Stimulated activated CD8-positive, alpha-beta memory T cell treated with anti-CD3 and anti-CD28 coated beads, Interleukin-4, amount 100 ng/mL, for 48 hours (primary cell): ENCODE data around the gene ATP6V1G2.

ENCODE experiments used
- DNase-seq: peaks from one replicate; pipeline ENCODE4 v3.0.0-alpha.2; 2020

Gene ATP6V1G2

DNA sequence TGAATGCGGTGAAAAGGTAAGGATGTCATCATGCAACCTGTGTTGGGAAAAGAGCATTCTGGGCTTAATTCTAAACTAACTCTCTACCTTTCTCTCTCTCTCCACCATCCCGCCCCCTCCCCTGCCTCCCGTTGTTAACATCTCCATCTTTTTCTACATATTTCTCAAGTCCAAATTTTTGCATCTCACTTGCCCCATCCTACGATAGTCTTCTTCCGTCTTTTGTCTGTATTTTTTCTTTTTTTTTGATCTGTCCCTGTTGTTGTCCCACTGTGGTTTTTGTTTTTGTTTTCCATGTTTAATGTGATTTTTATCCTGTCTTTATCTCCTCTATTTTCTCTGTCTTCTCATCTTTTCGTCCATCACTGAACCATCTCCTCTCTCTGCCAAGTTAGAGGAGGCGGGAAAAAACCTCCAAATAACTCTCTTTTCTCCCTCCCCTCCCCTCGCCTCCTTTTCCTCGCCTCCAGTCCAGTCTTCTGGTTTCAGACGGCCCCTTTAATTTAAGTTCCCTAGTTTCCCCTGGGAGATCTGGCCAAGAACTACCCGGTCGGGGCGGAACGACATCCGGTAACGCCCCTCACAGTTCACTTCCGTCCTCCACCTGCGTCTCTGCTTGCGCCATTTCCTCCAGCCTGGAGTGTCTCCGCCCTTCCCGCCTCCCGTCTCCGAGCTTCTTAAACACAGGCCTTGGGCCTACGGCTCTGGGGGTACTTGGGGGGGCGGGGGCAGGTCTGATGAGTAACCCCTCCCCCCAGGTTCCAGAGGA, 734 bp upstream of the ATP6V1G2 start, which contains the start of gene NFKBIL1:
TSS of gene NFKBIL1 (plus strand) at position 651 of the 769 bp plus-strand sequence. CDS start at position 738, 87 bp downstream.
- peak; percentile 93 for DNase-seq

DNA sequence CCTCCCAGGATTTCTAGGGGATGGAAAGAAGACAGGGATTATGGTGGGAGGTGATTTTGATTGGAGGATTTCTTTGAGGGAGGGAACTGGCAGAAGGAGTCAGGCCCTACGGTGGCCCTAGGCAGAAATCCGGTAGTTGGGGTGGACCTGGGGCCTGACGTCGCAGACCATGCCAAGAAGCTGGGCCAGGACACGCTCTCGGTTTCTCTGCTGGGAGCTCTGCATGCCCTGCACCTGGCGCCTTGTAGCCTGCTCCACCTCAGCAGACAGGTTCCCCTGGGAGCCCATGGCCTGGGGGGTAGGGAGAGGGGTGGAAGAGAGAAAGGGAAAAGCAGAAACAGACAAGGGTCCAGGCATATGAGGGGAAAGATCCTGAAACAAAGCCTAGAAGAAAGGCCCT, 1.1 kb downstream of the ATP6V1G2 start:
- DNase-seq = no peak

DNA sequence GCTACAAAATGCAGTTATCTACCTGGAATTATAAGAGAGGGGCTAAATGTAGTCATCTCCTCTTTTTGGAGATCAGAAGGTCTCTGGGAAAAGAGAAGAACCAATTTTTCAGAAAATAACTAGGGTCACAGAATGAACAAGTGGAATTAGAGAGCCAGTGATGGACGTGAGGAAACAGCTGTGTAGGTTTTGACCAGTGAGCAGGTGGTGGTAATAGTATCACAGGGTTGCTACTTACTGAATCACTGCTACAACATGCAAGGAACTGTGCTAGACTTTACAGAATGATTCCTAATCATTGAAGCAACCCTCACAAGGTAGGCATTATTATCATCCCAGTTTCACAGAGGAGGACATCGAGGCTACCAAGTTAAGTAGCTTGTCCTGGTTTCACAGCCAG, 1.7 kb downstream of the ATP6V1G2 start:
- DNase-seq = no peak

DNA sequence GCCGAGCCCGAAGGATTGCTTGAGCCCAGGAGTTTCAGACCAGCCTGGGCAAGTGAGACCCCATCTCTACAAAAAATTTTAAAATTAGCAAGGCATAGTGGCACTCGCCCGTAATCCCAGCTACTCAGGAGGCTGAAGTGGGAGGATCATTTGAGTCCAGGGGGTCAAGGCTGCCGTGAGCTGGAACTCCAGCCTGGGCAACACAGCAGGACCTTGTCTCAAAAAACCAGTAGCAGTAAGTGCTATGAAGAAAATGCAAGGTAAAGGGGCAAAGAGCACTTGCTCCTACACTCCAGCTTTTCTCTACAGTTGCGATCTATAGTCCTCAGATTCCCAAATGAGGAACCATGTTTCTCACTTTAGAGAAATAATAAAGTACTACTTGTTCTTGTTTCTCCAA, 2.8 kb downstream of the ATP6V1G2 start:
- no peak for DNase-seq

DNA sequence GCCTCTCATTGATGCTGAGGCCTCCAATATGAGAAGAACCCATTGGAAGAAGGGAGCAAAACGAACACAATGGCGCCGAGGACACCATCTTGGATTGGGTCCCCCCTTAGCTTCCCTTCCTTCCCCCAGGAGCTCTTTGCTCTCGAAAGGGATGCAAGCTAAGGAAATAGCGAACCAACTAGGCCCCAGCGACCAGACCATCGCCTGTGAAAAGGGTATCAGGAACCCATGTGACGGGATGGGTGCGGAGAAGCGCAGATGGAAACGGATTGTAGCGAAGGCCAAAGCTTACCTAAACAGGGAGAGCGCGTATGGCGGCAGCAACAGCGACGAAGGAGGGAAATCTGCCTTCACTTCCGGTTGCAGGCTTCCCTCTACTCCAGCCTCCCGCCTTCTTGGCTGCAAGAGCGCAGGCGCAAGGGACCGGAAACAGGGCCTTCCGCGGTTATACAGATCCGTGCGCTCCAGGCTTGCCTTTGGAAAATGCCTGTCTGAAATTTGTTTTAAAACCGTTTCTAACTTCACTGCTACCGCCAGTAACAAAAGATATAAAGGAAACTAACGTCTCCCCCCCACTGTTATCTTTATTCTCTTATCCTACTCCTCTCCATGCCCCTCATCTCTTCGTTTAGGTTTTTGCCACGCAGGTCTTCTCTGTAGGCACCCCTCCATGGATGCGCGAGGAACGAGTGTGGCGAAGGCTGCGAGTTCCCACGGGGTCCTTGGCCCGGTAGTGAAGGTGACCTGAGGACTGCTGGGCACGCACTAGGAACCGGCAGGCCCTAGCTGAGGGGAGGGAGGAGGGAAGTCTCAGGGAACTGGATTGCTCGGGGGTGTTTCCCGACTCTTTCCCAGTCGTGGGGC, 4.5 kb downstream of the ATP6V1G2 start, which contains the start of gene DDX39B:
TSS of gene DDX39B (minus strand) at position 346 of the 864 bp plus-strand sequence. CDS start 1,471 bp downstream, outside the sequence.
- DNase-seq = peak; percentile 94

DNA sequence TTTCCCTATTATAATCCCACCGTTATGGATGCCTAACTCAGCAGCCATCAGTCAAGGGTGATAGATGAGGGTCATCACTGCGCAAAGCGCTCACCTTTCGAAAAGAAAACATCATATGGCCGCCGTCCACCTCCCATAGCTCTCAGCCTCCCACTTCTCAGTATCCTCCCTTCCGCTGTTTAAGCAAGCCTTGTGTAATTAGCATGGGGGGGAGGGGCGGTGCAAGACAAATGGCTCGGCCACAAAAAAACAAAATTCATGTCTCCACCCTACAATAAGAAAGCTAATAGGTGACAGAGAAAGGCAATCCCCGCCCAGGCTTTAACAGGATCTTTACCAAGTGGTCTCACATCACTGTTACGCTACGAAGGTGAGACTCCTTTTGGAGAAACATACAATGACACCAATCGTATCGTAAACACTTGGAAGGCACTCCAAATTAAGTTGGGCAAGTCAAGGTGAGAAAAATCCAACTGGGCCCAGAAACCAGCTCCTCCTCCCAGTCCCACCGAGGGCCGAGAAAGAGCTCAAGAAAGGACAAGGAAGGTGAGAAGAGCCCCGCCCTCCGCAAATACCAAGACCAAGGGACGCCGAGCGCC, 5.2 kb downstream of the ATP6V1G2 start:
- peak; percentile 75 for DNase-seq

DNA sequence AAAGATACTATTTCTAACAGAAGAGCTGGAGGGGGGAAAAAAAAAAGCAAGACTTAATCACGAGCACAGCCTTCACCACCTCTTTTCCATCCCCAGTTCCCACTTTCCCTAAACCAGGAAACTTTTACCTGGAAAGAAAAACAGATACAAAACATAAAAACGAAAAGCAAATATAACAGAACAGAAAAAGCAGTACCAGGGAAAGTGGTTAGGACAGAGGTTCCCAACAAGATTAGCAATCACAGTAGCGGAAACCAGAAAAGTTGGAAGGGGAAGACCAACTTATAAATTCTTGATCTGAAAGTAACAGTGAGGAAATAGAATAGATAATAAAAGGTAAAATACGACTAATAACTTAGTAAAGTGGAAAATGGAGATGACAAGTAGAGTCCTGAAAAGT, 5.8 kb downstream of the ATP6V1G2 start:
- DNase-seq = no peak

DNA sequence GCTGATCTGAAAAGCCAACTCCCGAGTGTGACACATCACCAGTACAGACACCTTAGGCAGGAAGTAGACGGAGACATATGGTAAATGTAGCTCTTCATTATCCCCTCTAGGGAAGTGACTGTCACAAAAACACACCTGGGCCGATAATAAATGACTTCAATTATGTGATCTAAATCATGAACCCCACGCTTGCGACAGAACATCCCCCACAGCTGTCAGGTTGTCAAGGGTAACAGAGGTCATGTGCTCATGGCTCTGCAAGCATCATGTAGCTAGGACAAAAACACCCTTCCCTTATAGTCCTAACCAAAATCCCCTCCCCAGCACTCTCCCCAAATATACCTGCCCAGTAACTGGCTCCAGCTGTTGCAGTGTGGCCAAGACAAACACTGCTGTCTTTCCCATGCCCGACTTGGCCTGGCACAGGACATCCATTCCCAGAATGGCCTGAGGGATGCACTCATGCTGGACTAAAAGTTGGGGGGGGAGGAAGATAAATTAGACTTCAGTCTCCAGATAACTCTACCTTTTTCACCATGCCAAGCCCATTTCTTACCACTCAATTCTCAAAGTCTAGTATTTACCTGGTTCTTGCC, 7.5 kb downstream of the ATP6V1G2 start:
- no peak for DNase-seq

DNA sequence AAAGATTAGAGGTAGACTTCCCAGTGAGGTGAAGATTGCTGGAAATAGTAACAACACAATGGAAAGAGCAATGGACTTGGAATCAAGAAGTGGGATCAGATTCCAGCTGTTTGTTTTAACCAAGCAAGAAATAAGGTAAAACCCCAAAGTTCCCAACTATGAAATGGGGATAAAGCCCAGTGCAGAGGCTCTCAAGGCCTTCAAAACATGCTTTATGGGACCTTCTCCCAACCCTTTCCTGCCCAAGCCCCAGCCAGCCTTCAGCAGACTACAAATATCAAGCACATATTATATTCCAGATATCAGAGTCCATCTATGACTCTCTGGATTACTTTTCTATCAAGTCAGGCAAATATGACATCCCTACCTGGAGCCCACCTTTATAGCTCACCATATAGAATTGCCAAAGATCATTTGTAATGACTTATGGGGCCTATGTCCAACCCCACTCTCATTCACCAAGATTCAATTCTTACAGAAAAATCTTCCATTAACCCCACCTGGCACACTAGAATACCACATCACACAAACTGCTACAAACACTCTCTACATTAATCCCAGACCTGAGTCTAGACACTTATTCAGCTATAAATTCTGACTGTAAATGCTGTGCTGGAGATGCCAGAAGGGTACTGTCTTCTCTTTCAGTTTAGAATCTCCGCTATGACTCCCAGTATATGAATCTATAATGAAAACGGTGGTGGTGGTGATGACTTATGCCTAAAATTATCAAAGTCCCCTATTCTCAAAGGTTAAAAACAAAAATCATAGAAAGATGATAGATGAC, 10.7 kb downstream of the ATP6V1G2 start:
- DNase-seq = no peak

DNA sequence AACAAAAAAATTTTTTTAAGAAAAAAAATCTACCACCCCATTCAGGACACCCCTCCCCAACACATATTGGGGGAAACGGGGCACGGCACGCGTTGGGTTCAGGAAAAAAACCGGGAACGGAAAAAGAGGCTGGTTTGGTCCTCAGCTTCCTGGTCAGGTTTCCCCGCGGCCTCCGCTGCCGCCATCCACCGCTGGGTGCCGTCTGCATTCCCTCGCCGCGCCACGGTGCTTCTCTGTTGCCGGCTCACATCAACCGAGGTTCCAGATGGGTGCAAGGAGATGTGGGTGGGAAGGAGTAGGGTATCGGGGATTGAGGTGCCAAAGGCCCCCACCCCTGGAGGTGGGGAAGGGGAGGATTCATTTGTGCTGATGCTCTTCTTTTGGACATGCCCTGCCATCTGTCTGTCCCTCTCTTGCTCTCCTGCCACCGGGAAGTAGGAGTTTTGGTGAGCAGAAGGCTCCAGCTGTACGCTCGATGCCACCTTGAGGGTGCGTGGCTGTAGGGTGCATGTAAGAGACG, 11.8 kb downstream of the ATP6V1G2 start:
- no peak for DNase-seq

DNA sequence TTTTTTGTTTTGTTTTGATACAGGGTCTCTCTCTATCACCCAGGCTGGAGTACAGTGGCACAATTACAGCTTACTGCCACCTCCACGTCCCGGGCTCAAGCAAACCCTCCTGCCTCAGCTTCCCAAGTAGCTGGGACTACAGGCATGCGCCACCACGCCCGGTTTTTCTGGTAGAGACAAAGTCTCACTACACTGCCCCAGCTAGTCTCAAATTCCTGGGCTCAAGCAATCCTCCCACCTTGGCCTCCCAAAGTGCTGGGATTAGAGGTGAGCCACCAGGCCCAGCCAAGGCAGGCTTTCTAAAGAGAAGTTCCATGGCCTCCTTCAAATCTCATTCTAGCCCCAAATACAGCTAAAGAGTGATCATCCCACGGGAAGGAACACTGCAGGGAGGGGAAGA, 12.4 kb downstream of the ATP6V1G2 start:
- no peak for DNase-seq

DNA sequence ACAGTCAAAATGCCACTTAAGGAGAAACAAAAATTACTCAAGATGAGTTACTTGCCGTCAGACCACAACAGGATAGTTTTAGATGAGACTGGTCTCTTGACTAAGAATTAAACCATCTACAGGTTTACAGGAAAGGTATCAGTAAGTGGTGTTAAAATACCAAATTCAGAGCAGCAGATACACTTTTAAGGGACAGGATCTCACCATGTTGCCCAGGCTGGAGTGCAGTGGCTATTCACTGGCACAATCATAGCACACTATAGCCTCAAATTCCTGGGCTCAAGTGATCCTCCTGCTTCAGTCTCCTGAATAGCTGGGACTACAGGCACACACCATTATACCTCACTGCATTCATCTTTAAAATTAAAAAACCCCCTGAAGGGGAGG, 13.0 kb downstream of the ATP6V1G2 start:
- no peak for DNase-seq

DNA sequence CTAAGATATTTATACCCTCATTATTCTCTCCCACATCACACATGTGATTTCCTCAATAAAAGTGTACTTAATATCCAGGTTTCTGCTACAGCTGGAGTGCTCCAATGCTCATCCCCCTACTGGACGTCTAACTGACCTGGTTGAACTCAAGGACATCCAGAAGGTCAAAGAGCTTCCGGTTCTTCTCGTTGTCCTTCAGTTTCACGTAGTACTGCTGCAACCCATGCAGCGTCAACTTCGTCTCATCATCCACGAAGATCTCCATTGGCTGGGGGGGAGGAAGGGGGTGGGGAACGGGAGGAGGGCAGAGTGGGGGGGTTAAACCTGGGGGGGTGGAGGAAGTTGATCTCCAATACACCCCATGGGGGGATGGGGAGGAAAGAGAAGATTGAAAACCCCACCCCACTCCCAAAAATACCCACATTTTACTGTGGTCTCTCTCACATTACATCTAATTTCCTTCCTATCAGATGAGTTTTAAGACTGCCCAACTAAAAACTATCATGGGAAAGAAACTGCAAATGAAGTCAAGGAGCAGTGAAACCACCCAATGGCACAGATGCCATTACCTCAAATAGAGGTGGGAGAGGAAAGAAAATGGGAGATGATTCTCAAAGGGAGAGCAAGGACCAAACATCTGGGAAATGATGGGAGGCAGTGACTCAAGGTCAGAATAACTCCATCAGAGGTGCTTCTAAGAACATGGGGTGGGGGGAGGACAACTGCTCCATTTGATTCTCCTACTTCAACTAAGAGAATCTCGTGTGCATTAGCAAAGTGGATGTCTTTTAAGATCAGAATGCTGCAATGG, 13.6 kb downstream of the ATP6V1G2 start:
- no peak for DNase-seq

DNA sequence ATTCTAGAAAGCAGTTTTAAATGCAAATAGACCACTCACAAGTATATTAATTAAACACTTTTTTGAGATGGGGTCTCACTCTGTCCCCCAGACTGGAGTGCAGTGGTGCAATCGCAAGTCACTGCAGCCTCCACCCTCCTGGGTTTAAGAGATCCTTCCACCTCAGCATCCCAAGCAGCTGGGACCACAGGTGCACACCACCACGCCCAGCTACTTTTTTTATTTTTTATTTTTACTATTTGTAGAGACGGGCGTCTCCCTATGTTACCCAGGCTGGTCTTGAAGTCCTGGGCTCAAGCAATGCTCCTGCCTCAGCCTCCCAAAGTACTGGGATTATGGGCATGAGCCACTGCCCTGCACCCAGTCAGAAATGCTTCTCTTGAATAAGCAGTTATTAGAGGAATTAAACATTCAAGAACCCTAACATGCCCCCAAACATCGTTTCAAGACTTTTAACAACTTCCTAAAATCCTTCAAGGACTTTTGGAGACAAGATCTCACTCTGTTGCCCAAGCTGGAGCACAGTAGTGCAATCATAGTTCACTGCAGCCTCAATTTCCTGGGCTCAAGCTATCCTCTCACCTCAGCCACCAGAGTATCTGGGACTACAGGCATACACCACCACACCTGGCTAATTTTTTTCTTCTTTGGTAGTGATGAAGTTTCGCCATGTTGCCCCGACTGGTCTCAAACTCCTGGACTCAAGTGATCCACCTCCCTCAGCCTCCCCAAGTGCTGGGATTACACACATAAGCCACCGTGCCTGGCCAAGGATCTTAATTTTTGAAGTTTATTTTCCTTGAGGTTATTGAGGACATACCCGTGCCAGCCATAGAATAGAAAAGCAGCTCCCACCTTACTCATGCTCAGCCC, 14.4 kb downstream of the ATP6V1G2 start:
- no peak for DNase-seq

DNA sequence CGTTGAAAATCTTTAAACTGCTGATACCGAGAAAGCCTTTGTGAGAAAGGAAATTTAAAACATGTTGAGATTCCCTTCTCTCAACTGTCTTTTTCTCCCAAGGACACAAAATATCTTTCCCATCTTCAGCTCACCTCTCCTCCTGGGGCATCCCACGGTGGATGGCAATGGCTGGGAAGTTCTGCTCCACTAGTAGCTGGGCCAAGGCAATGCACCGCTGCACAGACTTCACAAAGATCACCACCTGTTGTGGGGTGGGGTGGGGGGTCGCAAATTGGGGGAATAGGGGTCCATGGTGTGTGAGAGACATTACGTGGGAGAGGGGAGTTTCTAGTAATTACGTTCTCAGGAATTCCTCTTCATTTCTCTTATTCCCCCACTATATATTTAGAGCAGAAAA, 15.2 kb downstream of the ATP6V1G2 start:
- DNase-seq = no peak

DNA sequence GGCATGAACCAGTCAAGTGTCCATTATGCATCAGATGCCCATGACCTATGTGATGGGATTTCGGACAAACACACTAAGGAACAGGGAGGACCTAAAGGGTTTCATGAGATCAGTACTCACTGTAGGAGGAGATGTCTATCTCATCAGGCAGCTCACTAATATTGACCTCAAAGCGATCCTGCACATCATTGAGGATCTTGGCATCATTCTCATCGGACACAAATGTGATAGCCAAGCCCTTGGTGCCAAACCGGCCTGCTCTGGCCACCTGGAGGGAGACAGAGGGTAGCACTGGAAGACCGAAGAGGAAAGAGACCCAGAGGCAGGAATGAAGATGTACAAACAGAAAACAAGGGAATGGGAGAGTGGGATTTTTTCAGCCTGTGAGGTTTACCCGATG, 15.7 kb downstream of the ATP6V1G2 start:
- DNase-seq = no peak

DNA sequence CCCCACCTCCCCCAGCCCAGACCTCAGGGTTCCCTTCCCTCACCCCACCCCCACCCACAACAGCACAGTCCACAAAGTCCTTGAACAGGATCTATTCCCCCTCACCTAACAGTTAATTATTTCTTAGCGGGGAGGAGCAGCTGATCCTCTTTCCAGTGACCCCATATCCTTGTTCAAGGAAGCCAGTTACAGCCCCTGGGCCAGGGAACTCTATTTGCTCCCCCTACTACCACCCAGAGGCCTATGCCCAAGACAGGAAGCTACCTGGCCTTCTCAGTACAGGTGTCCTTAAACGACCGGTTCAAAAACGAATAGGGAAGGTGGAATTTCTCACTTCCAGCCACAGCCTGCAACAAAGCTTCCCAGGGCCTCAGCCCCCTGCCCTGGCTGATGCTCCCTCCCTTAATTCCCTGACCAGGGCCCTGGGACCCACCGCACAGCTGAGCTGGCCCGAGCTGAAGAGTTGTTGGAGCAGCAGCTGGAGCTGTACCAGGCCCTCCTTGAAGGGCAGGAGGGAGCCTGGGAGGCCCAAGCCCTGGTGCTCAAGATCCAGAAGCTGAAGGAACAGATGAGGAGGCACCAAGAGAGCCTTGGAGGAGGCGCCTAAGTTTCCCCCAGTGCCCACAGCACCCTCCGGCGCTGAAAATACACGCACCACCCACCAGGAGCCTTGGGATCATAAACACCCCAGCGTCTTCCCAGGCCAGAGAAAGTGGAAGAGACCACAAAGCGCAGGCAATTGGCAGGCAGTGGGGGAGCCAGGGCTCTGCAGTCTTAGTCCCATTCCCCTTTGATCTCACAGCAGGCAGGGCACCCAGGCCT, 16.9 kb downstream of the ATP6V1G2 start:
- no peak for DNase-seq

DNA sequence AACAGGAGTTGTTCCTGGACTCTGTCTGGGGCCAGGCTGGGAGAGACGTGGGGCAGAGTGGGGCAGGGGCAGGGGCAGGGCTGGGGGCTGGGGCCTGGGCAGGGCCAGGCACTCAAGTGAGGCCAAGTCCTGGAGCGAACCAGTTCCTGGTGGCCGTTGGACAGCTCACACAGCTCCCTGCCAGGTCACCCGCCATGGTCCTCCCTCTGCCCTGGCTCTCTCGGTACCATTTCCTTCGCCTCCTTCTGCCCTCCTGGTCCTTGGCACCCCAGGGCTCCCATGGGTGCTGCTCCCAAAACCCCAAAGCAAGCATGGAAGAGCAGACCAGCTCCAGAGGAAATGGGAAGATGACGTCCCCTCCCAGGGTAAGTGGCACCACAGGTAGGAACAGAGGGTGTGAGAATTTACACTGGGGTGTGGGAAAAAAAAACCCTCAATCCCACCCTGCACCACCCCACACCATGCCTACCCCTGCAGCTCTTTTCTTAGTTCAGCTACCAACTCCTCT, 17.5 kb downstream of the ATP6V1G2 start, which contains the start of gene MCCD1:
TSS of gene MCCD1 (plus strand) at position 142 of the 508 bp plus-strand sequence. CDS start at position 195, 53 bp downstream.
- no peak for DNase-seq

DNA sequence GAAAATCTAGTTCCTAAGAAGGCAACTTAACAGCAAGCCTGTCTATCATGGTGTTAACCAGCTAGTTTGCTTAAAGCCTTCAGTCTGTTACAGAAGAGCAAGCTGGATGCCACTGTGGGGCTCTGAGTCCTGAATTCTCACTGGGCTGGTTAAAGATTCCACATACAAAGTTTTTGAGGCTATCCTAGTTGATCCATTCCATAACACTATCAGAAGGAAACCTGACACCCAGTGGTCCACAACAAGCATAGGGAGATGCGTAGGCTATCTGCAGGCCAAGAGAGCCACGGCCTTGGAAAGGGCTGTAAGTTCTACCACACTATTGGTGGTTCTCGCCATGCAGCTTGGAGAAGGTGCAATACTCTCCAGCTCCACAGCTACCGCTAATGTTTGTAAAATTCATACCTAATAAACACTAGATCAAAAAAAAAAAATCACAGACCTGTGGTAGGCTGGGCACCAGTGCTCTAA, 18.1 kb downstream of the ATP6V1G2 start:
- no peak for DNase-seq
